ENCODE measurements around the gene TUFT1. TPM values are rescaled to one million over a fixed set of nuclear protein-coding genes. Genes with fewer than 3 reads are reported as not detected.

The TUFT1 gene
- total and polyA plus RNA-seq, 2 of the 13 experiments (the other 11 are each of a cell fraction or from before 2014, with no cell fraction given): 6.4 to 7.3 TPM

- TF ChIP-seq PATZ1 (CRISPR knock-in tag; IDR thresholded peaks at IDR 0.05) (peak; percentile 45; the same call in 1 of the 2 replicates), ZNF7 (CRISPR knock-in tag; IDR thresholded peaks at IDR 0.05) (no peak), HNRNPK (IDR thresholded peaks at IDR 0.05; ENCODE audit: low read depth, low read length, poor library complexity, severe bottlenecking) (peak; percentile 78), FLYWCH1 (CRISPR knock-in tag; IDR thresholded peaks at IDR 0.05) (no peak), TFAP4 (IDR thresholded peaks at IDR 0.05; ENCODE audit: borderline replicate concordance, low read depth) (peak; percentile 1; the same call in 1 of the 2 replicates), MTA1 (CRISPR knock-in tag; IDR thresholded peaks at IDR 0.05; ENCODE audit: borderline replicate concordance) (peak; percentile 85; the same call in 1 of the 2 replicates), NCOR1 (IDR thresholded peaks at IDR 0.05; ENCODE audit: borderline replicate concordance, low read length) (no peak), GLI4 (CRISPR knock-in tag; IDR thresholded peaks at IDR 0.05; ENCODE audit: borderline replicate concordance) (no peak), STAT5B (CRISPR knock-in tag; IDR thresholded peaks at IDR 0.05) (no peak), ZKSCAN5 (CRISPR knock-in tag; IDR thresholded peaks at IDR 0.05) (no peak), HOXA5 (CRISPR knock-in tag; IDR thresholded peaks at IDR 0.05) (no peak; the same call in 1 of the 2 replicates), GZF1 (CRISPR knock-in tag; IDR thresholded peaks at IDR 0.05) (no peak), ZSCAN29 (CRISPR knock-in tag; conservative IDR thresholded peaks at IDR 0.05) (0 out of 2 replicates have a peak, but pooled peaks have one; percentile 42), SOX13 (IDR thresholded peaks at IDR 0.05) (no peak), SOX13 (CRISPR knock-in tag; conservative IDR thresholded peaks at IDR 0.05 in 1 of 2, IDR thresholded peaks at IDR 0.05 in 1 of 2) (peak in 1 of 2 experiments; percentile 72; a peak in 2 of 4 replicates), ZNF34 (CRISPR knock-in tag; IDR thresholded peaks at IDR 0.05; ENCODE audit: borderline replicate concordance) (0 out of 2 replicates have a peak, but pooled peaks have one; percentile 35), DR1 (CRISPR knock-in tag; IDR thresholded peaks at IDR 0.05) (no peak), KDM3A (CRISPR knock-in tag; IDR thresholded peaks at IDR 0.05; ENCODE audit: low read depth) (peak; percentile 80), ARID5B (CRISPR knock-in tag; IDR thresholded peaks at IDR 0.05) (peak; percentile 80; the same call in 1 of the 2 replicates), CAMTA2 (CRISPR knock-in tag; IDR thresholded peaks at IDR 0.05; ENCODE audit: borderline replicate concordance) (no peak), ZNF879 (CRISPR knock-in tag; IDR thresholded peaks at IDR 0.05) (no peak), MAX (IDR thresholded peaks at IDR 0.05) (peak; percentile 70), ZNF883 (CRISPR knock-in tag; IDR thresholded peaks at IDR 0.05; ENCODE audit: not compliant biosample characterization) (peak; percentile 37)
Measured at GRCh38 chr1:151510957-151511635, 29.0 kb upstream of the TUFT1 start, which contains the start of gene CGN (continued).
